Hematopoietic multipotent progenitor cell (in vitro differentiated cells): ENCODE measurements around the gene DYNLT4. TPM values are rescaled to one million over a fixed set of nuclear protein-coding genes. Genes with fewer than 3 reads are reported as not detected.
A peak's percentile ranks its signal among the peaks of the same experiment; 100 is the strongest.
"Not testable (repeated sequence)": the region's sequence is repeated elsewhere in the genome, so short reads cannot be mapped to it uniquely, and the experiment has no call there.

Experiments used
- DNase-seq, 3 donors: peaks; one replicate each; pipeline ENCODE4 v3.0.0-alpha.2; 2011 to 2015; ENCODE audit warnings: low read depth in 2 of 3, low spot score in 2 of 3
- small RNA-seq: library from RNA; depleted of rRNA; stranded (forward); fragments of <200 nt; gene quantifications from one replicate; pipeline ENCODE3, GENCODE V24; 2012
- total RNA-seq: library from RNA; depleted of rRNA; stranded (reverse); fragments of >200 nt; gene quantifications from one replicate; pipeline ENCODE4 v1.2.3, GENCODE V29; 2012

The DYNLT4 gene
- total RNA-seq, 1 donor, result 2.2 TPM

DNA sequence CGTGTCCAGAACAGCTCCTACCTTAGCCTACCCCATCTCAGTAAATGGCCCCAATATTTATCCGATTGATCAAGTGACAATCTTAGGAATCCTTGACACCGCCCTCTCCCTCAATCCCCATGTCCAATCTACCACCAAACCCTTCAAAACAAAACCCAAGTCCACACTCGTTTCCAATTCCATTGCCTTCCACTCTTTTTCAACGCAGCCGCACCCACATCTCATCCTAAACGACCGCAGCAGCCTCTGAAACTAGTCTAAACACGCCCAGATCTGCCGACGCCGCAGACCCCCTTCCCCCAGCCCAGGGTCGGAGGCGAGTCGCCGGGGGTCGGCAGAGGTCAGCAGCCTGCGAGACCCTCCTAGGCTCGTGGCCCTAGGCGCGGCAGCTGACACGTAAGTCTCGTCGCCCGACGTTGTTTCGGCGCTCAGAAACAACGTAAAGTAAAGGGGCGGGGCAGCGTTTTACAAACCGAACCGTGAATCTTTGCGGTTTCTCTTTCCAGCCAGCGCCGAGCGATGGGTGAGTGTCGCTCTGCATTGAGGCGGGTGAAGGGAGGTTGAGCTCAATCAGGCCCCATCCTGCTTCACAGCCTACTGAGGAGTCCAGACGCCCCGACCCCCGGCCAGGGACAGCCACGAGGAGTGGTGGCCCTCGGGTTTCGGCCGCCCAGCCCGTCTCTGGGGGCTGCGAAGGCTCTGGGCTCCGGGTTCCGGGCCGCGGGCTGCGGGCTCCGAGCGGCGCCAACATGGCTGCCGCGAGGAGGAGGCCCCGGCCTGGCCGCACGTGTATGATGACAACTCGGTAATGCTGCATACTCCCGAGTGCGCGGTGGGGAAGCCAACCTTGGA is 31.8 kb downstream of the DYNLT4 start, which contains the start of gene RPS8:
Gene RPS8, plus strand, starts transcription at position 463 of the 852 bp plus-strand sequence. Its CDS starts 57 bp downstream, at position 520.
- peak; percentile 80 to 96 (median 93) for DNase-seq

DNA sequence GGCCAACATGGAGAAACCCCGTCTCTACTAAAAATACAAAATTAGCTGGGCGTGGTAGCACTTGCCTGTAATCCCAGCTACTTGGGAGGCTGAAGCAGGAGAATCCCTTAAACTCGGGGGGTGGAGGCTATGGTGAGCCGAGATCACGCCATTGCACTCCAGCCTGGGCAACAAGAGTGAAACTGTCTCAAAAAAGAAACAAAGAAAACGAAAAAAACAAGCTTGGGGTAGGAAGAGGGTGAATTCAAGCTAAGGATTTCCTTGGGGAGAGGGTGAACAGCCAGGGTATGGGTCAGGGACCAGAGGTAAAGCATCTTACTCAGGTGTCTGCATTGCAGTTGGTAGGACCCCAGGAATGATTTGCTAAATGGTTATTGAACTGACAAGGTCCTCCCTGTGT is 40.7 kb downstream of the DYNLT4 start:
- not testable (repeated sequence) for DNase-seq

DNA sequence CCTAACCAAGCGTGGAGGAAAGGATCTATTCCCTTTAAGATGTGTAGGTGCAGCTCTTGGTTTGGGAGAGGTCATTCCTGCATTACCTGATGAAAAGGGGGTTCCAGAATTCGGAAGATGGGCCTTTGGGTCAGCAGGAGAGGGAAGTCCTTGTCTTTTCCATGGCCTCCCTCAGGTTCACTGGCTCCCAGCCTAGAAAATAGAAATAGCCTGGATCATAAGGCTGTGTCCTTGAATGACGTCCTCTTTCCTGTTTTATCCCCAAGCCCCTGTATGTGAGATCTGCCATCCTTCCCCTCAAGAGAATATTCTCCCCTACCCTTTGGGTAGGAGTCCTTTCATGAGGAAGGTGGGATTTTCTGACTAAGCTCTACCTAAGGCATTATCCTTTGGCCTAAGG is 46.3 kb downstream of the DYNLT4 start:
- DNase-seq, result no peak

DNA sequence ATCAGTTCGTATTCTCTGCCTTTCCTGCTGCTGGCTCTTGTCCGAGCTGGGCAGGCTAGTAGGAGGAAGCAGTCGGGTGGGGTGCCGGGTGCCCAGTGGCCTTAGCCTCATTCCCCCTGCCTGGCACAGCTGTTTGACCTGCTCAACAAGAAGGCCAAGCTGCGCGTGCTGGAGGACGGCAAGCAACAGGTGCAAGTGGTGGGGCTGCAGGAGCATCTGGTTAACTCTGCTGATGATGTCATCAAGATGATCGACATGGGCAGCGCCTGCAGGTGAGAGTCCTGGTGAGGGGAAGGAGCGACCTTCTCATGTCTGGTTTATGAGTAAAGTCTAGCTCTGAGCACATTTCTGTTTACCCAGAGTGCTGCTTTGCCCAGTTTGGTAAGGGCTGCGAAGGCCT is 48.1 kb downstream of the DYNLT4 start:
- DNase-seq, result no peak

DNA sequence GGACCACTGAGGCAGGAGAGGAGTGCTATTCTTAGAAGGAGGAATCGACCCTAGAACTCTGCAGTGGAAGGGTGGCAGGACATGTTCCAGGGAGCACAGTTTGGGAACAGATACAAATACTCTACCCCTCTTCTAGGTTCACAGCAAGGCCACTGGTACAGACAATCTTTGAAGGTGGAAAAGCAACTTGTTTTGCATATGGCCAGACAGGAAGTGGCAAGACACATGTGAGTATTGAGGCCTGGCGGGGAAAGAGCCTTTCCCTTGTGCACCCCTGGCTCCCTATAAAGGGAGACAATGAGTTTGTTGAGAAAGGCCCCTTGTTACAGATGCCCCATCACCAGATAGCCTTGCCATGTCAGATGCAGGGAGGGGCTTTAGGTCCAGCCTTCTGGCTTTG is 49.7 kb downstream of the DYNLT4 start:
- DNase-seq, result no peak

Small RNAs within 50 kb of the gene (small RNA-seq; reads per million reads assigned to genes)
- gene AL136380.1 (not detected), gene SNORD38A (2,387 reads per million, percentile 99 among the genes with 10 or more reads in this experiment), gene SNORD38B (not detected), gene SNORD46 (50.1 reads per million, percentile 96 among the genes with 10 or more reads in this experiment), gene SNORD55 (not detected)

Other genes starting within 250 kb of the DYNLT4 start
- 12.7 TPM for gene TMEM53, start 132.9 kb downstream of the DYNLT4 start, total RNA-seq
- 339 TPM for gene ARMH1, start 132.6 kb downstream of the DYNLT4 start, total RNA-seq
- gene RNU5D-1, start 76.2 kb downstream of the DYNLT4 start, total RNA-seq, result not detected
- gene KIF2C, start 67.5 kb downstream of the DYNLT4 start, total RNA-seq, result 3.0 TPM
- 3,219 TPM for gene RPS8, start 31.8 kb downstream of the DYNLT4 start, total RNA-seq
- 0.27 TPM for gene BEST4, start 19.2 kb downstream of the DYNLT4 start, total RNA-seq
- gene PLK3, start 7.0 kb downstream of the DYNLT4 start, total RNA-seq, result 48.5 TPM
- 3.5 TPM for gene BTBD19, start 1.2 kb upstream of the DYNLT4 start, total RNA-seq
- 0.27 TPM for gene PTCH2, start 35.9 kb upstream of the DYNLT4 start, total RNA-seq
- gene EIF2B3, start 179.2 kb upstream of the DYNLT4 start, total RNA-seq, result 13.7 TPM
- gene HECTD3, start 204.0 kb upstream of the DYNLT4 start, total RNA-seq, result 27.2 TPM
- 290 TPM for gene UROD, start 204.9 kb upstream of the DYNLT4 start, total RNA-seq